Endometrial microvascular endothelial cells (primary cell): ENCODE data around the gene TELO2. TPM values are rescaled to one million over a fixed set of nuclear protein-coding genes. Genes with fewer than 3 reads are reported as not detected.

ENCODE experiments used
- in situ Hi-C: cut with HindIII; loops from 2 replicates; pipeline ENCODE4 v1.10.0; 2017; ENCODE audit warnings: low sequenced_read_pairs, low pct_unique_long_range_greater_than_20kb; ENCODE audit errors: inconsistent ontology term
- total RNA-seq: library from RNA; depleted of rRNA; stranded (reverse); fragments of >200 nt; gene quantifications from one replicate; pipeline ENCODE4 v1.2.3, GENCODE V29; 2015; ENCODE audit errors: inconsistent ontology term

Gene TELO2
- total RNA-seq, 1 donor from 2014 or later: 21.8 TPM

DNA sequence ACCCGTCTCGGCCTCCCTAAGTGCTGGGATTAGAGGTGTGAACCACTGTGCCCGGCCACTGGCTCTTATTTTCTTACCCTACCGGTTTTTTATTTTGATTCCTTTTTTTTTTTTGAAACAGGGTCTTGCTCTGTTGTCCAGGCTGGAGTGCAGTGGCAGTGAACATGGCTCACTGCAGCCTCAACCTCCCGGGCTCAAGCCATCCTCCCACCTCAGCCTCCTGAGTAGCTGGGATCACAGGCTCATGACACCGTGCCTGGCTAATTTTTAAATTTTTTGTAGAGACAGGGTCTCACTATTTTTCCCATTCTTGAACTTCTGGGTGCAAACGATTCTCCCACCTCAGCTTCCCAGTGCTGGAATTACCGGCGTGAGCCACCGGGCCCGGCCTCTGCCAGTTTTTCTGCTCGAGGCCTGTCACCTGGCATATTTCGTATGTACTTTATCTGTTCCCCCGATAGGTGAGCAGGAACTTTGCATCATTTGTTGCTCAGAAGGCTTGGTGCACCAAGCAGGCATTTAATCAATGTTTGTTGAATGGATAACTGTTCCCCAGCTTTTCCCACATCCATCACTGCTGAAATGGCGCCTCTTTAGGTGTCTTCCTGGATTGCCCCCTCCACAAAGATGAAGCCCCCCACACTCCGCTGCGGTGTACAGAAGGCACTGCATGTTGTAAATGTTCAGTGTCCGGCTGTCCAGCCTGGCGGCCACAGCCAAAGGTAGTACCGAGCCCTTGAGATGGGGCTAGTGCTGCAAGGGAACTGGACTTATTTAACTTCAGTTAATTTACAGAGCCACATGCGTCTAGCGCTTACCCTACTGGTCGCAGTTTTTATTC lies 858 bp upstream of the TELO2 start:
- in situ Hi-C loops: loop anchor here (25.0 kb wide), 1 partner anchor 105 kb away; no protein-coding TSS in a partner anchor

- in situ Hi-C loops: loop anchor here (25.0 kb wide), 1 partner anchor 106 kb away; no protein-coding TSS in a partner anchor
Observed at GRCh38 chr16:1493746-1494094, 560 bp downstream of the TELO2 start.

DNA sequence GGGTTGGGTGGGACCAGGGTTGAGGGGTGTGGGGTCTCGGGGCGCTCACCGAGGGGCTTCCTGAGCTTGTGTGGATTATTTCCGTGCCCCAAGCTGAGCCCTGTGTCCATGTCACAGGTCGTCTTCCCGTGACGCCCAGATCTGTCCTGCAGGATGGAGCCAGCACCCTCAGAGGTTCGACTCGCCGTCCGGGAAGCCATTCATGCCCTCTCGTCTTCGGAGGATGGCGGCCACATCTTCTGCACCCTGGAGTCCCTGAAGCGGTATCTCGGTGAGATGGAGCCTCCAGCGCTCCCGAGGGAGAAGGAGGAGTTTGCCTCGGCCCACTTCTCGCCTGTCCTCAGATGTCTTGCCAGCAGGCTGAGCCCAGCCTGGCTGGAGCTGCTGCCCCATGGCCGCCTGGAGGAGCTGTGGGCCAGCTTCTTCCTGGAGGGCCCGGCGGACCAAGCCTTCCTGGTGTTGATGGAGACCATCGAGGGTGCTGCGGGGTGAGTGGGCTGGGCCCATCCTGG lies 1.0 kb downstream of the TELO2 start:
- in situ Hi-C loops: loop anchor here (25.0 kb wide), 1 partner anchor 107 kb away; no protein-coding TSS in a partner anchor

DNA sequence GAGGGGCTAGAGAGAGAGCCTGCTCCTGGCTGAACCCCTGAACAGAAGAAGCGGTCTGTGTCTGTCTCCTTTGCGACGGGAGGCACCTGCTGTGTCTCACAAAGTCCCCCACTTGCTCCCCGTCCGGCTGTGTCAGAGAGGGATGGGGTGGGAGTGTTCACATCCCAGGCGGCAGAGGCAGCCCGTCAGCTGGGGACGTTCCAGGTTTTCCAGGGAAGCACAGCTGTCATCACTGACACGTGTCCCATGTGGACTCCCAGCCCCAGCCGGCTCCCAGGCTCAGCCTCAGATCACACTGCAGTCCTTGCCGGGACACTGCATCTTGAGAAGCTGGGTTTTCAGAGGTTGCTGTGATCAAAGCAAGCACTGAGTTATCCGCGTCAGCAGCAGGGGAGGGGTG lies 1.6 kb downstream of the TELO2 start:
- in situ Hi-C loops: loop anchor here (25.0 kb wide), 1 partner anchor 107 kb away; no protein-coding TSS in a partner anchor

DNA sequence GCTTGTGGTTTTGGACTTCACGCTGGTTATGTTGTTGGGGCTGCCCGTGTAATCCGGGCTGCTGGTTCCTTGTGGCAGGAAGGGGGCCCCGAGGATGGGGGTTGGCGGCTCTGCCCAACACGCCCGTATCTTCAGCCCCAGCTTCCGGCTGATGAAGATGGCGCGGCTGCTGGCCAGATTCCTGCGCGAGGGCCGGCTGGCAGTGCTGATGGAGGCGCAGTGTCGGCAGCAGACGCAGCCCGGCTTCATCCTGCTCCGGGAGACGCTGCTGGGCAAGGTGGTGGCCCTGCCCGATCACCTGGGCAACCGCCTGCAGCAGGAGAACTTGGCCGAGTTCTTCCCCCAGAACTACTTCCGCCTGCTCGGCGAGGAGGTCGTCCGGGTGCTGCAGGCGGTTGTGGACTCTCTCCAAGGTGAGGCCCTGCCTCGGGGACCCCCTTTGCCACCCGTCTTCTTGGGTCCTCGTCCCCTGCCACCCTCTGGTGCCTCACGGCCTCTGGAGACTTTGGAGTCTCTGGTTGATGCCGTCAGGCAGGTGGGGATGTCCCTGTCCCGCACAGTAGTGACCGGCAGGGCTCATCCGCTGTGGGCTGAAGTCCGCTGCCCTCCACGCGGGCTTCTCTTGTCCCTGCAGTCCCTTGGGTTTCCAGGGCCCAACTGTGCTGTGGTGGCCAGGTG lies 2.2 kb downstream of the TELO2 start:
- in situ Hi-C loops: loop anchor here (25.0 kb wide), 1 partner anchor 108 kb away; no protein-coding TSS in a partner anchor

DNA sequence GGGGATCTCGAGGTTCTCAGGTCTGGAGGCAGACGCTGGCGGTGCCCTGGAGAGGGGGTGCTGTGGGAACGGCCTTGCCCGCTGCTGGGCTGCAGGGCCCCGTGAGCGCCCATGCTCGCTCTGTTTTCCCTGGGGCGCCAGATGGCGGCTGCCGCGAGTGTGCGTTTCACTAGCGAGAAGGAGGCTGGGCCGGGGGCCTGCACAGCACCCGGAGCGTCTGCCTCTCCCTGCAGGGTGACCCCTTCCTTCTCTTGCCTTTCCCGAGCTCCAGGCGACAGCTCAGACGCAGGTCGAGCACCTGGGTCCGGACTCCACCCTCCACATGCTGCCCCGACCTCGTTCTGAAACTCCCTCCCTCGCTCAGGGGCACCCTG lies 2.7 kb downstream of the TELO2 start:
- in situ Hi-C loops: loop anchor here (25.0 kb wide), 1 partner anchor 109 kb away; no protein-coding TSS in a partner anchor

GRCh38 chr16:1496464-1496863 lies 3.3 kb downstream of the TELO2 start:
- in situ Hi-C loops: loop anchor here (25.0 kb wide), 1 partner anchor 109 kb away; no protein-coding TSS in a partner anchor

GRCh38 chr16:1497014-1497598 lies 3.9 kb downstream of the TELO2 start:
- in situ Hi-C loops: loop anchor here (25.0 kb wide), 1 partner anchor 110 kb away; no protein-coding TSS in a partner anchor

- in situ Hi-C loops: loop anchor here (25.0 kb wide), 1 partner anchor 112 kb away; no protein-coding TSS in a partner anchor
Observed at GRCh38 chr16:1498899-1499676, 5.9 kb downstream of the TELO2 start.

GRCh38 chr16:1499756-1500464 lies 6.8 kb downstream of the TELO2 start:
- in situ Hi-C loops: loop anchor here (25.0 kb wide), 1 partner anchor 113 kb away; no protein-coding TSS in a partner anchor

DNA sequence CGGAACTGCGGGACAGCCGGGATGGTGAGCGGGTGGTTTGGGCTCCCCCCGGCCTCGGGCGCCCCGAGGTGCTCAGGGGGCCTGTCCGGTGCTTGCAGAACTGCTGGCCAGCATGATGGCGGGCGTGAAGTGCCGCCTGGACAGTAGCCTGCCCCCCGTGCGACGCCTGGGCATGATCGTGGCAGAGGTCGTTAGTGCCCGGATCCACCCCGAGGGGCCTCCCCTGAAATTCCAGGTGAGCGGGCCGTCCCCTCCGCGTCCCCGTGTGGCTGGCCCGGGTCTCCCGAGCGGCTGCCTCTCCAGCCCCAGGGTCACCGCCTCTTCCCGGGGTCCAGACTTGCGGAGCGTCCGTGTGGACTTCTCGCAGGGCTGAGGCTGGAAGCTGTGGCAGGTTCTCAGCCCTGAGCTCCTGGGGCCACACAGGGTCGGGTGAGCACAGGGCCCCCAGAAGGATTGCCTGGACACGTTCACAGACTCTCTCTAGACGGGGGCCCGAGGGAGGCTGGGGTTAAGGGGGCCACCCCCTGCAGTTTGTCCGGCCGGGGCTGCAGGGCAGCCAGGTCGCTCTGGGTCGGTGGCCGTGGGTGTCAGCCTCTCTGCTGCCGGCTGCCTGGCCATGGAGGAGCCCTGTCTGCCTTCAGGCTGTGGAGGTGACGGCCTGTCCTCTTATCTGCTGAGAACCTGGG lies 7.4 kb downstream of the TELO2 start:
- in situ Hi-C loops: no loop called here

DNA sequence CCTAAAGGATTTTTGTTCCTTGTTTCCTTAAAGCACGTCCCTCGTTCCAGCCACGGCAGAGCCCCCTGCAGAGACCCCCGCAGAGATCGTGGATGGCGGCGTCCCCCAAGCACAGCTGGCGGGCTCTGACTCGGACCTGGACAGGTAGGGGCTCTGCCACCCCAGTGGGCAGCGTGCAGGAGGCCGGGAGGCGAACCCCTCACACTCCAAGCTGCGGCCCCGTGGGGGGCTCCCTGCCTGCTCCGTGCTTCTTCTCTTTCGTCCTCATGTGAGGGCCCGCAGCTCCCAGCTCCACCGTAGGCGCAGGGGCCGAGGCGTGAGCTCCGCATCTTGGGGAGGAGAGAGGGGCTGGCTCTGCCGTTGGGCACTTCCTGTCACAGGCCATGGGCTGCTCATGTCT lies 8.5 kb downstream of the TELO2 start:
- in situ Hi-C loops: no loop called here

DNA sequence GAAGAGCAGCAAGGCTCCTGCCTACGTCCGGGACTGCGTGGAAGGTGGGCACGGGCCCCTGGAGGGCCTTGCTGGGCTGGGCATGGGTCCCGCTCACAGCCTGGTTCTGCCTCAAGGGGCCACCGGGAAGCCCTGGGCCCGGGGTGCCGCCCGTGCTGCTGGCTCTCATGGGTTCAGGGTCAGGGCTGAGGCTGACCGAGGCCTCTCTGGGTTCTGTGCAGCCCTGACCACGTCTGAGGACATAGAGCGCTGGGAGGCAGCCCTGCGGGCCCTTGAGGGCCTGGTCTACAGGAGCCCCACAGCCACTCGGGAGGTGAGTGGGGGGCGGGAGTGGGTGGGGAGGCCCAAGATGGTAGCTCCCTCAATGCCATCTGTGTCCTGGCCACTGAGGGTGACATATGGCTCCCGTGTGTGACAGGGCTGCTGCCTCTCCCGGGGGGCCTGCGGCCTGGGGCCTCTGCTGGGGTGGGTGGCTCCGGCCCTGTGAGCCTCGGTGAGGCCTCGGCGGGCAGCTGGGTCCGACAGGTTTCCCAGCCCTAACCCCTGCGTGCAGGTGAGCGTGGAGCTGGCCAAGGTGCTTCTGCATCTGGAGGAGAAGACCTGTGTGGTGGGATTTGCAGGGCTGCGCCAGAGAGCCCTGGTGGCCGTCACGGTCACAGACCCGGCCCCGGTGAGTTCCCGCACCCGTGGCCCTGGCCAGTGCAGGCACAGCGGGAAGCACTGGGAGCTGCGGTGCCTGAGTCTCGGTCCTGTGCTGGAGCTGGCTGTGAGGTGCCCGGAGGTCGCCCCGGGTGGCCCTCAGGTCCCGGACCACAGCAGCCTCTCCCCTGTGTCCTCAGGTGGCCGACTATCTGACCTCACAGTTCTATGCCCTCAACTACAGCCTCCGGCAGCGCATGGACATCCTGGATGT lies 9.2 kb downstream of the TELO2 start:
- in situ Hi-C loops: no loop called here

DNA sequence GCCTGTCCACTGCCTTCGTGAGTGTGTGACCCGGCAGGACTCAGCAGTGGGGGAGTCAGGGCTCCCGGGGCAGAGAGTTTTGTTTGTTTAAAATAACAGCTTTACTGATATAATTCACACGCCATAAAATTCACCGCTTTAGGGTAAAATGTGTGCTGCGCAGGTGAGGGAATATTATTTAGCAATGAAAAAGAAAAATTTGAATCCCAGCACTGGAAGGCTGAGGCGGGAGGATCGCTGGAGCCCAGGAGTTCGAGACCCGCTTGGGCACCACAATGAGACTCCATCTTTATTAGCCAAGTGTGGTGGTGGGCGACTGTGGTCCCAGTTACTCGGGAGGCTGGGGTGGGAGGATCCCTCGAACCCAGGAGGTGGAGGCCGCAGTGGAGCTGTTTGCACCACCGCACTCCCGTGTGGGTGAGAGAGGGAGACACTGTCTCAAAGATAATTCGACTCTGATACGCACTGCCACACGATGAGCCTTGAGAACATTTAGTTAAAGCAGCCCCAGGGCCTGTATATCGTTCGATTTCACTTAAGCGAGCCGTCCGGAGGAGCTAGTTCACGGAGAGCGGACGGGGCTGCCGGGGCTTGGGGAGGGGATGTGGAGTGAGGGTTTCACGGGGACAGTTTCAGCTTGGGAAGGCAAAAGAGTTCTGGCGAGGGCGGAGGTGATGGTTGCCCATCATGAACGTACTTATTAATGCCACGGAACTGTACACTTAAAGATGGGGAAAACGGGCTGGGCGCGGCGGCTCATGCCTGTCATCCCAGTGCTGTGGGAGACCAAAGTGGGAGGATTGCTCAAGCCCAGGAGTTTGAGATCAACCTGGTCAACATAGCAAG lies 10.2 kb downstream of the TELO2 start:
- in situ Hi-C loops: no loop called here

DNA sequence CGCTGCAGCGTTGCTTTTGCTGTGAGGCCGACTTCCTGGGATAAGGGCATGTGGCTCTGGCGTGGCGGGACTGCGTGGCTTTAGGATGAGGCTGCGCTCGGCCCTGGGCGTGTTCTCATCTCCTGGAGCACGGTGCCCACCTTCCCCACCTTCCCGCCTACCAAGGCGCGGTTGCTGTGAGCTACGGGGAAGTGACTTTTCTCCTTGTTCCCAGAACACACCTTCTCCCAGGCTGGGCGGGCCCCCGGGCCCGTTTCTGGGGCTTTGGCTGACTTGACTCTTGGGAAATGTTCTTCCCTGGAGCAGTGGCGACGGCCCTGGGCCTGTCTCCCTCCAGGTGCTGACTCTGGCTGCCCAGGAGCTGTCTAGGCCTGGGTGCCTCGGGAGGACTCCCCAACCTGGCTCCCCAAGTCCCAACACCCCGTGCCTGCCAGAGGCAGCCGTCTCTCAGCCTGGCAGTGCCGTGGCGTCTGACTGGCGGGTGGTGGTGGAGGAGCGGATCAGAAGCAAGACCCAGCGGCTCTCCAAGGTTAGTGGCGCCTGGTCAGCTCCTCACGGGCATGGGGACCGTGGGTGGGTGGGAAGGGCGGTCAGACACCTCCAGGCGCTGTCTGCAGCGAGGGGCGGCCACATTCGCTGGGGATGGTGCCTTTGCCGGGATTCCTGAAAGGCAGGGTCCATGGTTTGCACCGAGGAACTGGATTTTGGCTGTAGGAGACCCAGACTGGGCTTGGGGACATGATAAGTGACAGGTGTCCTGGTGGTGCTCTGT lies 12.1 kb downstream of the TELO2 start:
- in situ Hi-C loops: no loop called here
